GM18858 (cell line): ENCODE results near the gene PKMYT1.

Experiments used
- ATAC-seq: cut with Tn5 transposase; IDR thresholded peaks from one replicate; pipeline ENCODE4 v1.9.1; 2021; ENCODE audit not compliant: unreplicated experiment

The PKMYT1 gene

DNA sequence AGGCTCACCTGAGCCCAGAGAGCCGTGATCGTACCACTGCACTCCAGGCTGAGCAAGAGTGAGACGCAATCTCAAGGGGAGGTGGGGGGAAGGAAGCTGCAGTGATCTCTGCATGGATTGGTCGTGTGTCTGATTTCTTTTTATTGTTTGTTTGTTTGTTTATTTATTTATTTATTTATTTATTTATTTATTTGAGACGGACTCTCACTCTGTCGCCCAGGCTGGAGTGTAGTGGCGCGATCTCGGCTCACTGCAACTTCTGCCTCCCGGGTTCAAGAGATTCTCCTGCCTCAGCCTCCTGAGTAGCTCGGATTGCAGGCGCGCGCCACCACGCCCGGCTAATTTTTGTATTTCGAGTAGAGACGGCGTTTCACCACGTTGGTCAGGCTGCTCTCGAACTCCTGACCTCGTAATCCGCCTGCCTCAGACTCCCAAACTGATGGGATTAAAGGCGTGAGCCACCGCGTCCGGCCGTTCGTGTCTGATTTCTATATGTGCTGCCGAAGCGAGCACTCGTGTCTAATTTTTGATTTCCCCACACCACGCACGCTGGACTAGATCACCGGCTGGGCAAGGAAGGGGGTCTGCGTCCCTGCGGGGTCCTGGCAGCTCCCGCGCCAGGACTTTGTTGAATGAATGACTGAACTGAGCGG lies 39.5 kb upstream of the PKMYT1 start:
- ATAC-seq: no peak

DNA sequence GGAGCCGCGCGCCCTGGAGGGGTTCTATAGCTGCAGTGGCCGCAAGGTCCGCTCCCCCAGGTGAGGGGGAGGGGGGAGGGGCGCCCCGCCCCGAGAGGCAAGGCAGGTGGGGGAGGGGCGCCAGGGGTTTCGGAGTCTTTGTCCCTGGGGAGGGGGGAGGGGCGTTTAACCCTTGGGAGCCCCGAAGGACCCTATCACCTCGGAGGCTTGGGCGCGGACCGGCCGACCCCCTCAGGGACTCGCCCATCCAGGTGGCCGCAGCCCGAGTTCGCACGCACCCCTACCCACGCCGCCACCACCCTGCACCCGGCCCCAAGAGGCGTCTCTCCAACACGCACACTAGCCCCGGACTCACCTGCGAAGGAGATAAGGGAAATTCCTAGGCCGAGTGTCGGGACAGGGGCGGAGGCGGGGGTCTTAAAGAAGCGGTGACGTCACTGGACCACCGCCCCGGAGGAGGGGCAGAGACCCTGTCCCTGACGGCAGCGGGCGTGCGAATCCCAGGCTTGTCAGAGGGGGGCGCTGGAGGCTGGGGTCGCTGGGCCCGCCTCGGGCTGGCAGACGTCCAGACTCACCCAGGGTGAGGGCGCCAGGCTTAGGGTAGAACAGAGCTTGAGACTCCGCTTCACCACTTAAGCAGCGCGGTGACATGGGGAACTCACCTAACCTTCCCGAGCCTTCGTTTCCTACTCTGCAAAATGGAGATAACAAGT lies 37.7 kb upstream of the PKMYT1 start, which contains the start of gene CLDN6:
CLDN6 (minus strand) TSS at position 390 of the 713 bp plus-strand sequence. CDS start 2,162 bp downstream, outside the sequence.
- ATAC-seq: no peak

DNA sequence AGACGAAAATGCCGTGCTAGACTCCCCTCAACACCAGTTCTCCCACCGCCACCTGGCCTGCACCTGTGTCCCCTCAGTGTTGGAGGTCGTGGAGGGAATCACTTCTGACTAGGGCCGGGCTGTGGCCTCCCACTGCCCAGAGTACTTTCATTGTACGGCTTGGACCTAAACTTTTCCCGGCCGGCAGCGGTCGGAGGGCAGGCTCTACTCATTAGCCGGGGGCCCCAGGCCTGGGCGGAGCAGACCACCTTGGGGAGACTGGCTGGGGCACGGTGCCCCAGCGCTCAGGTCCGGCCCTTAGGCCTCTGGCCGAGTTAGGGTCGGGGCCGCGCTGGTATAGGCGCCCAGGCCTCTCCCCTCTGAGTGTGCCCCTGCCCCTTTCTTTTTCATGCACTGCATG lies 37.1 kb upstream of the PKMYT1 start:
- no peak for ATAC-seq

DNA sequence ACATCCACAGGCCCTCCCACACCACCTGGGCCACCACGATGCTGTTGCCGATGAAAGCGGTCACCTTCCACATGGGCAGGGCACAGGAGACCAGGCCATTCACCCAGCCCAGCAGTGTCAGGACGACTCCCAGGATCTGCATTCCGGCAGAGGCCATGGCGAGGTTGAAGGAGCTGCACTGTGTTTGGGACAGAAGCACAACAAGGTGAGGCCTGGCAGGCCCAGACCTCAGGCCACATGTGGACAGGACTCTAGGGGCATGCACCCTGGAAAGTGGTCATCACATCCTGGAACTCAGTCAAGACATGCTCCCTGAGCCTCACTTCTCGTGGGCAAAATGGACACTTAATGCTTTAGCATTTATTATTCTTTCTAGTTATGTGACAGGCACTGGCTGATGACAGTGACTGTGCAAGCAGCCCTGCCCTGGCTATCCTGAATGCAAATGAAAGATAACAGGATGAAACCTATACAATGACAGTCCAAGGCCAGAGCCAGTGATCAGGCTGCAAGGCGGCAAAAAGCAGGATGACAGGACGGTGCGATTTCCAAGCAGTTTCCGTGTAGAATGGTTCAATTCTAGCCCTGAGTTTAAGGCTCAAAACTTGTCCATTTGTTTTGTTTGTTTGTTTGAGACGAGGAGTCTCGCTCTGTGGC lies 35.7 kb upstream of the PKMYT1 start:
- ATAC-seq: no peak

DNA sequence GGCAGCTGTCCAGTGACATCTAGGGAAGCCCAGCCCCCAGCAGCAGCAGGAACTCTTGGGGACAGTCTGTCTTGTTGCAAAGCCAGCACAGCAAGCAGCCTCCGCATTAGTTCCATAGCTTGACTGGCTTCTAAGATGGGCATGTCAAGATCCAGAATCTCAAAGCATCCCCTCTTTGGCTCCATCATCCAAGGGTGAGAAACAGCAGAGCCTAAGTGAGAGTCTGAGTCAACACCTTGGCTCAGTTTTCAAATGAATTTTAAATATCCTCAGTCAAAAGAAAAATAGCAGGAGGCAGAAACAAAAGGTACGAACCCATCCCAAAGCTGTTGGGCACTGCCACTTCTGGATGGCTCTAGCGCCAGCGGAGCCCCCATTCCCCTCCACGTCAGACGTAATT lies 34.7 kb upstream of the PKMYT1 start:
- ATAC-seq: no peak

DNA sequence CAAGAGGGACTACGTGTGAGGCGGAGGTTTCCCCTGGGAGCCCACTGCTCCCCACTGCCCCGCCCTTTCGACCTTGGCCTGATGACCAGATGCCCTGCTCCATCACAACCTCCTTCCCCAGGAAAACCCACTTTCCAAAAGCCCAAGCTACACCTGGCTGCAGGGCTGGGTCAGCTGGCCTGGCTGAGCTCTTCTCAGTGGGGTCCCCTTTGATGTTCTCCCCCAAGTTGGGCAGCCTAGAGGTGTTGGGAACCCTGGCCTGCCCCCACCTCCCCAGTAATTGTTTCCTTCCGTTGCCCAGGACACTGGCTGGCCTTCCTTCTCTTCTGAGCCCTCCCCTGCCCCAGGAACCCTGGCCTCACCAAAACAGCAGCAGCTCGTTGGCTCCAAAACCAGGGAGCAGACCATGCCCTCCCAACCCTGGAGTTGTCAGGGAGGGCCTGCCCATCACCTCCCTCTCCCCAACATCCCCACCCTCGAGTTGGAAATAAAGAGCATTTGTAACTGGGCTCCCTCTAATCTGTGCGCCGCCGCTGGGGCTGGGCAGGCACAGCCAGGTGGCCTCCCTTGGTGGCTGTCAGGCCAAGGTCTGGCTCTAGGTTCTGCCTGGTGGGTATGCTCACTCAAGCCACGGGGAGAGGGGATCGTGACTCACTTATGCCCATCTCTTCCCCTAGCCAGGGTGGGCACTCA lies 33.9 kb upstream of the PKMYT1 start:
- no peak for ATAC-seq

DNA sequence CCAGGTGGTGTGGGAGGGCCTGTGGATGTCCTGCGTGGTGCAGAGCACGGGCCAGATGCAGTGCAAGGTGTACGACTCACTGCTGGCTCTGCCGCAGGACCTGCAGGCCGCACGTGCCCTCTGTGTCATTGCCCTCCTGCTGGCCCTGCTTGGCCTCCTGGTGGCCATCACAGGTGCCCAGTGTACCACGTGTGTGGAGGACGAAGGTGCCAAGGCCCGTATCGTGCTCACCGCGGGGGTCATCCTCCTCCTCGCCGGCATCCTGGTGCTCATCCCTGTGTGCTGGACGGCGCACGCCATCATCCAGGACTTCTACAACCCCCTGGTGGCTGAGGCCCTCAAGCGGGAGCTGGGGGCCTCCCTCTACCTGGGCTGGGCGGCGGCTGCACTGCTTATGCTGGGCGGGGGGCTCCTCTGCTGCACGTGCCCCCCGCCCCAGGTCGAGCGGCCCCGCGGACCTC lies 33.3 kb upstream of the PKMYT1 start:
- ATAC-seq: no peak

DNA sequence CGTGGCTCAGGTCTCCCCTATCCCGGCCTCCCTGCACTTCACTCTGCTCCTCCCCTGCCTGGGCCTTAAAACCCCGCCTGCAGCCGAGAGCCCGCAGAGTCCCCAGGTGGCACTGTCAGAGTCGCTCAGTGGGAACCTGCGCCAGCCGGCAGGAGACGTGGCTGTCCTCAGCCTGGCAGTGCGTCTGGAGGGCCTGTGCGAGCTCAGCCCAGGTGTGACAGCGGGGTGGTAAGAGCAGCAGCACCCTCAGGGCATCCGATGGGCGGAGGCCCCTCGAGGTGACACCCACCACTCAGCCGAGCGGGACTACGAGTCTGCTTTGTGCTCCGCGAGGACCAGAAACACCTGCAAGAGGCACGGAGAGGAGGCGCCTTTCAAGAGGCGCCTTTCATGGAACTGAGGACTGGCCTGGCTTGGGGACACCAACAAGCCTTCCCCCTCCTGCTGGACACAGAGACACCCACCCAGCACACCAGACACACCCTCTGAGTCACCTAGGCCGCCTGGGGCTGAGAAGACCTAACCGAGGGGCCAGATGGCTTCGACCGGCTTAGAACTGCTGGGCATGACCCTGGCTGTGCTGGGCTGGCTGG lies 32.7 kb upstream of the PKMYT1 start, which contains the start of gene CLDN9:
CLDN9 (plus strand) TSS at position 96 of the 593 bp plus-strand sequence; CDS start at position 536, 440 bp downstream.
- ATAC-seq: no peak

DNA sequence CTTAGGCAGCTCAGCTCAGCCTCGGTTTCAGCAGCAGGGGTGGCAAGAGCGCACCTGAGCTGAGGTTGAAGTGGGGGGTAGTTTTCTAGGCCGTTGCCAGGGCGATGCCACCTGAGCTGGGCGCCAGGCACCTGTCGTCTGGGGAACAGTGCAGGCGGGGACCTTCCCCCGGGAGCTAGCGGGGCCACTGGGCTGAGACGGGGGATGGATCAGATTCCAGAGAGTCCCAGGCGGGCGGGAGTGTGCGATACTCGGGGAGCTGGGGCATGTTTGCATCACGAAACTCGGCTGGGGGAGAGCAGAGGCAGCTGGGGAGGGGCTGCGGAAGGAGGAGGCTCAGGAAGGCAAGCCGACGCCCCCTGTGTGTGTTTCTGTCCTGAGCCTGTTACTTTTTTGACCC lies 32.0 kb upstream of the PKMYT1 start:
- no peak for ATAC-seq

DNA sequence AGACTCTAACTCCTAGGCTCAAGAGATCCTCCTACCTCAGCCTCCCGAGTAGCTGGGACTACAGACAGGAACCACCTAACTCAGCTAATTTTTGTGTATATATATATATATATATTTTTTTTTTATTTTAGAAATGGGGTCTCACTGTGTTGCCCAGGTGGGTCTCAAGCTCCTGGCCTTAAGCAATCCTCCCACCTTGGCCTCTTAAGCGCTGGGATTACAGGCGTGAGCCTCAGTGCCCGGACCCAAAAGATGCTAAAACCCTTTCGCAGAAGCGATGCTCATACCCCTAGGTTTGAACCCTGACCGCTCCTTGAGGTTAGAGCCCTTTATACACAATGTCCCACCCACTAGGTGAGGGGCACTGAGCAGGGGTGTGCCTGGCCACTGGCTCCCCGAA lies 30.3 kb upstream of the PKMYT1 start:
- ATAC-seq: no peak

DNA sequence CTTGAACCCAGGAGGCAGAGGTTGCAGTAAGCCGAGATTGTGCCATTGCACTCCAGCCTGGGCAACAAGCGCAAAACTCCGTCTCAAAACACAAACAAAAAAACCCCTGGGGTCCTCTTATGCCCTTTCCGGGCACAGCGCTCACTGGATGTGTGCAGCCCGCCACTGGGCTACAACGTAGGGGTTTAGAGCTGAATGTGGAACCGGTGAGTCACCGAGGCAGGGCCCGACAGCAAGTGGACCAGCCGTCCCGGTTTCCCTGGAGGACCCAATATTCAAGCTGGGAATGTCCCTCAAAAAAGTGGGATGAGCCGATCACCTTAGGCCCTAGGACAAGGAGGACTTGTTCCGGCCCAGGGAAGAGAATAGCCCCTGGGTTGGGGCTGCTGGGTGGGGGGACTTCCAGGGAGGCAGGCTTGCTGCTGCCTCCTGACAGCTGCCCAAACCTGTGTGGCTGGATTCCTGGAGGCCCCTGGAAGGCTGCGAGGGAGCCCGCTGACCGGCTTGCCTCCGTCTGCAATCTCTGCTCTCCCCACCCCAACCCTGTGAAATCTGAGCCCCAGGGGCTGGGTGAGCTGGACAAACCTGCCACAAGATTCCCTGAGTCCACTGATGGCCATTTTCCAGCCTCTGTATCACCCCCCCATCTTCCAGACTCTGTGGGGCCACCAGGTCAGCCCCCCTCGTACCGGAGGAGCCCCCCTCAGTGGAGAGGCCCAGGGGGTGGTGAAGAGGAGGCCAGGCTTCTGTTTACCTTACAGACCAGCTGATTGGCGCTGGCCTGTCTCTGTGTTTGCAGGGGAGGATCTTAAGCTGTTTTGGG lies 29.5 kb upstream of the PKMYT1 start:
- ATAC-seq: no peak

DNA sequence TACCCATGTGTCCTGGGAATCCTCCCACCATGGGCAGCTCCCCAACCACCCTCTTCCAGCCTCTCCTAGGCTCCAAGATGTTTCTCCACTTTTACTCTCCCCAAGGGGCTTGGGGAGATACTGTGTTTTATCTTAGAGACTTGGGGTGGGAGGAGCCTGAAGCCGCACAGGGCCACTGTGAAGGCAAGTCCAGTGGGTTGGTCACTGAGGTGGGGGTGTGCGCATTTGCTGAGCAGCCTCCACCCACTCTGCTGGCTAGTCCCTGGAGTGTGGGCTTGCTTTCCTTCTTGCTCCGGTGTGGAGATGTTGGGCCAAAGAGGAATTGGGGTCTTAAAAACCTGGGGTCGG lies 28.4 kb upstream of the PKMYT1 start:
- ATAC-seq: no peak

DNA sequence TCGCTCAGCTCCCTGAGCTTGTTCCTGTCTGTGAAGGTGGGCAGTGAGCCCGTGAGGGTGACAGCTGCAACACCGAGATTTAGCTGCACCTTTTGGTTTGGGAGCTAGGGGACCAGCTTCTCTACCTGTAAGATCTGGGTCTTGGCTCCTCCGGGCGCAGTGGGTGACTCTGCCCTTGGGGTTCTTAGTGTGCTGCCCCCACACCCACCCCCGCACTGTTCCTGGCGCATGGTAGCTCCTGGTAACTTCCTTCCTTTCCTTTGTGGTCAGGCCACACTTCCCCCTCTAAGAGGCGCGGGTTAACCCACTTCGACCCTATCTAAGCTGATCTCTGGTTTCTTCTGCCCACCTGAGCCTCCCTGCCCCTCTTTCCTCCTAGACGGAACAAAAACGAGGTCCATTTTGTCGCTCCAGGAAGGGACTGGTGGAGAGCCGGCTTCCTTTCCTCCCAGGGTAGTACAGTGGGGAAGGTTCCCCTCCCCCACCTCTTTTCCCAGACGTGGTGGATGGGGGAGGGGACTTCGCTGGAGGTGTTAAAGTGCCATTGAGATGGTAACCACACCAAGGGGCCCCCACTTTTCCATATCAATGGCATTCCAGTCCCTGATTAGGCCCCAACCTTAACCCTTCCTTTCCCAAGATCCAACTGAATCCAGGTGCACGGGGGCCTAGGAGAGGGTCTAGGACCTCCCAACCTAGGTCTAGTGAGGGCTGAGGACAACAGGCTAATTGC lies 27.9 kb upstream of the PKMYT1 start:
- ATAC-seq: no peak

DNA sequence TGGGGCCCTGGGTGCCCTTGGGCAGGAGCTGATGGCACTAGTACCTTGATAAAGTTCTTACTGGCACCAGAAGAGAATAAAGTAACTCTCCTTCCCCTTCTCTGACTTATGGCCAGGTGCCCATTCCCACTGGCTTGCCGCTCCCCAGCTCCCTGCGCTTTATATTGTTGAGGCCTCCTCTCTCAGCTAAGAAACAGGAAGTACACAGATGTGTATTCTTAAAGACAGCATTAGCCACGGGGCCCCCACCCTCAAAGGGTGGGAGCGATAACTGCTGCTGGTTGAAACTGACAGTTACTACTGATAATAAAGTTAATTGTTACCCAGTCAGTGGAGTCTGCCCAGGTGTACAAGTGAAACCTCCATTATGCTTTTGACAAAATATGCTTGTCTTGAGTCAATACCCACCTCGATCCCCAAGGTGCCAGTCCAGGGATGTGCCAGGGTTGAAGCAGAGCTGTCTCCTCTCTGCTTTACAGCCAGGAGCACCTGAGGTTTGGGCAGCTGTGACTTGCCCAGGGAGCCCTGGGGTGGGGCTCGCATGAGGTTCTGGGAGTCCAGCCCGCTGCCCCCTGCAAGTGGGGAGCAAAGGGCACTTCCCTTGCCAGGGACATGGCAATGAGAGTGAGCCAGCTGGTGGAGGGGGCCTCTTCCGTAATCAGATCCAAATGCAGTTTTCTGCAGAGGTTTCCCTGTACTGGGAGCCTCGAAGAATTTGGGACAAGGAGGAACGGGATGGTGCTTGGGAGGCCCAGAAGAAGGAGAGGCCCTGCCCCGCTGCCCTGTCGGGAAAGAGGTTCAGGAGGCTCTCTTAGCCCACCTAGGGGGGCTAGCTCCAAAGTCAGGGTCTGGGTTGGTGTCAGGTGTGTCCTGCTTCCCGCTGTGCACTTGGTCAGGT lies 27.1 kb upstream of the PKMYT1 start:
- ATAC-seq: no peak

DNA sequence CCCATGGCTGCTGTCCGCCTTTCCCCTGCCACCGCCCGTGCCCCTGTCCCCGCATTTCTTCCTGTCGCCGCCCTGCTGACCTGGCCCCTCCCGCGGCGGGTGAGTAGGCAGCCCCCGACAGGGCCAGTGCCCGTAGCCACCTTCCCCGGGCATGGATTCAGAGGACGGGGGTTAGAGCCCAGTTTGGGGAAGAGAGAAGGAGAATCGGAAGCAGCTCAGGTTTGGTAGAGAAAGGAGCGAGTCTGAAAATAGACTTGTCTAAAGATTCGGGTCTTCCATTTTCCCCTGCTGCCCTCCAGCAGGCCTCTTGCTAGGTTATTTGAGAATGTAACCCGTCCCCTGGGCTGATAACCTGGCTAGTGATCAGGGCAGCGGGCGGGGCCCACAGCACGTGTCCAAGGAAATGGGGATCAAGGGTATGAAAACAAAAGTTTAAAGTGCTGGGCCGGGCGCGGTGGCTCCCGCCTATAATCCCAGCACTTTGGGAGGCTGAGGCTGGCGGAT lies 24.6 kb upstream of the PKMYT1 start:
- no peak for ATAC-seq

DNA sequence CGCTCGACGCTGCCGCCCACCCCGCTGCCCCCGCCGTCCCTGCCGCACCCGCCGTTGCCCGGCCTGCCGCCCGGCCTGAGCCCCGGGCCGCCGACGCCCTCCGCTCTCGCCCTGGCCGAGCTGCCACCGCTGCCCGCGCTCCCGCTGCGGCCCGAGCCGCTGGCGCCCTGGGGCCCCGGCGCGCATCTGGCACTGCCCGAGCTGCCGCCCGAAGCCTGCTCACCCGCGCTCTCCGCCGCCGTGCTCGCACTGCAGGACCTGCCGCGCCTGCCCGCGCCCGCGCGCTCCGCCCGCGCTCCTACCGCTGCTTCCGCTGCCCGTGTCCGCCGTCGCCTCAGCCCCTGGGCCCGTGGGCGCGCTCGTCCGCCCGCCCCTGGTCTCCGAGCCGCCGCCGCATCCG lies 24.1 kb upstream of the PKMYT1 start:
- no peak for ATAC-seq

DNA sequence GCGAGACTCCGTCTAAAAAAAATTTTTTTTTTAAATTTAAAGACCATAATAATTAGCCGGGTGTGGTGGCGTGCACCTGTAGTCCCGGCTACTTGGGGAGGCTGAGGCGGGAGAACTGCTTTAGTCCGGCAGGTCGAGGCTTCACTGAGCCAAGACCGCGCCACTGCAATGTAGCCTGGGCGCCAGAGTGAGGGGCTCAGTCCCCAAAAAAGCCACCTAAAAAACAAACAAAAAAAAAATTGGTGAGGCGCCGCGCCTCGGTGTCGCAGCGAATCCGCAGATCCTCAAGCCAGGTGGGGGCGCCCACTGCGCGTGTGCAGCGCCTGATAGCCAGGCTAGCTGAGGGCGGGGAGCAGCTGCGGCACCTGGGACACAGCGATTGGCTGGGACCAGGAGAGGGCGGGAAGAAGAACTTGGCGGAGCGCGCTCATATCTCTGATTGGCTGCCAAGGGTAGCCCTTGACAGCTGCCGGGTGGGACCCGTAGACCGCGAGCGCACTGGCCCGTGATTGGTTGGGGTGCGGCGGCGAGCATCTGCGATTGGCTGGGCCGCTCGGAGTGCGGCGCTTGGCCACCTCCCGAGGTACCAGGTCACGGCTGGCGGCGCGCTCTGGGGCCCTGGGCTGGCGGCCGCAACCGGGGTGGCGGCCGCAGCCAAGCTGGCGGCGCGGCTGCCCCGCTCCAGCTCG lies 23.5 kb upstream of the PKMYT1 start:
- ATAC-seq: peak; percentile 88

DNA sequence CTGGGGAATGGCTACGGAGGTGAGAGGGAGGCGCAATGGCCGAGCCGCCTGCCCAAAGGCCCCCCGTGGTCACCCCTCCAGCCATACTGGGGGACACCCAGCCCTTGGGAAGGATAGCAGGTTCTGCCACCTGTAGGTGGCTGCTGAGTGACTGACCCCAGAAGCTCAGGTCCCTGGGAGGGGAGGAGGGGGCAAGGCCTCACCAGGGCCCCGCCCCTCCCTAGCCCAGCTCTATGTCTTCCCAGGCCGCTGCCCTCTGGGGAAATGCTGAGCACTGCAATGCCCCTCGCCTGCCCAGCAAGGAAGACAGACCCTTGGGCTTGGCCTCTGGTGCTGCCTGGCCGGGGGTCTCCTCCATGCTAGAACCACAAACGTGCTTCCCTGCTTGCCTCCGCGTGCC lies 21.1 kb upstream of the PKMYT1 start:
- no peak for ATAC-seq
